Measurements from ENCODE around the gene RFLNA. TPM values are rescaled to one million over a fixed set of nuclear protein-coding genes. Genes with fewer than 3 reads are reported as not detected.

The RFLNA gene
- total RNA-seq, 2 donors from 2014 or later: not detected

DNA sequence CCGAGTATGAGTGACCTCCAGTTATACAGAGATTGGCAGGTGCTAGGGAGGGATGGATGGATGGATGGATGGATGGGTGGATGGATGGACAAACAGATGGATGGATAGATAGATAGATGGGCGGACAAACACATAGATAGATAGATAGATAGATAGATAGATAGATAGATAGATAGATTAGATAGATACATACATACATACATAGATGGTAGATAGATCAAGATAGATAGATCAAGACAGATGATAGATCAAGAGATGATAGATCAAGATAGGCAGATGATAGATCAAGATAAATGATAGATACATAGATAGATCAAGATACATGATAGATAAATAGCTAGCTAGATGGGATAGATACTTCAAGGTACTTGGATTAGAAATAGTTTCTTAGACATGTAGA lies 18.6 kb upstream of the RFLNA start:
- no peak overlapping the region for H3K4me3 Mint-ChIP-seq
- H3K4me1 Mint-ChIP-seq (ENCODE audit: low read depth in 2 of 2): no peaks in the 10 kb centered on the region
- peaks cover 29 to 30% of the 10 kb centered on the region in 2 donors for H3K27me3 Mint-ChIP-seq
- H3K9me3 Mint-ChIP-seq: no peaks in the 10 kb centered on the region
- H3K27ac Mint-ChIP-seq: no peak overlapping the region
- H3K36me3 Mint-ChIP-seq: no peaks in the 10 kb centered on the region
- DNase-seq (ENCODE audit: low spot score): no peak
- ATAC-seq: no peak

DNA sequence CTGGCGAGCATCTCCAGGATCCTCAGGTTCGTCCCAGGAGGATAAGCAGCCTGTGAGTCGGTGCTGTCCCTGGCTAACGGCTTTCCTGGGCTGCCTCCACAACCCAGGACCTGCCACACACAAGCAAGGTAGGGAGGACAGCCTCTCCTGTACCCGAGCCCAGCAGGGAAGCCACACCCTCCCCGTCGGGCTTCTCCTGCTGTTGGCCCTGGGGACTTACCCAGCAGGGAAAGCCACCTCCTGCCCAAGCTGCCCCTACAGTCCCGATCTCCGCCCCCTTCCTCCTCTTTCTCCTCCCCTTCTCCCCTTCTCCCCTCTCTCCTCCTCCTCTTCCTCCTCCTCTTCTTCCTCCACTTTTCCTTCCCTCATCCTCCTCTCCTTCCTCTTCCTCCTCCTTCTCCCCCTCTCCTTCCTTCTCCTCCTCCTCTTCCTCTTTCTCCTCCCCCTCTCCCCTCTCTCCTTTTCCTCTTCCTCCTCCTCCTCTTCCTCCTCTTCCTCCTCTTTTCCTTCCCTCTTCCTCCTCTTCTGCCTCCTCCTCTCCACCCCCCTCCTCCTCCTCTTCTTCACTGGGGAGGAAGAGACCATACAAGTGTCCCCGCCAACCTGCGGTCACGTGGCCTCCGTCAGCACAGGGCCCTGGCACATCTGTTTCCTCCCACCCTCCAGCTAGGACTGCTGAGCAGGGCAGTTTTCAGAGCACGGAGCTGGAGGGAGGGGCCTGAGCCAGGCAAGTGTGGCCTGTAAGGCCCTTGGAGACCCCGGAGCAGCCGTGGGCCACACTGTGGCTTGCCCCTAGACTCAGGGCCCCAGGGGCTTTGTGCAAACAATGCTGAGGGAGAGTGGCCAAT lies 17.3 kb upstream of the RFLNA start:
- Mint-ChIP-seq H3K9me3 (no peaks in the 10 kb centered on the region), H3K27ac (no peak overlapping the region), H3K36me3 (no peaks in the 10 kb centered on the region), H3K4me3 (no peak overlapping the region), H3K27me3 (peaks cover 30 to 37% of the 10 kb centered on the region in 2 donors), H3K4me1 (ENCODE audit: low read depth in 2 of 2) (no peaks in the 10 kb centered on the region)
- no peak for ATAC-seq
- DNase-seq (ENCODE audit: low spot score): no peak

DNA sequence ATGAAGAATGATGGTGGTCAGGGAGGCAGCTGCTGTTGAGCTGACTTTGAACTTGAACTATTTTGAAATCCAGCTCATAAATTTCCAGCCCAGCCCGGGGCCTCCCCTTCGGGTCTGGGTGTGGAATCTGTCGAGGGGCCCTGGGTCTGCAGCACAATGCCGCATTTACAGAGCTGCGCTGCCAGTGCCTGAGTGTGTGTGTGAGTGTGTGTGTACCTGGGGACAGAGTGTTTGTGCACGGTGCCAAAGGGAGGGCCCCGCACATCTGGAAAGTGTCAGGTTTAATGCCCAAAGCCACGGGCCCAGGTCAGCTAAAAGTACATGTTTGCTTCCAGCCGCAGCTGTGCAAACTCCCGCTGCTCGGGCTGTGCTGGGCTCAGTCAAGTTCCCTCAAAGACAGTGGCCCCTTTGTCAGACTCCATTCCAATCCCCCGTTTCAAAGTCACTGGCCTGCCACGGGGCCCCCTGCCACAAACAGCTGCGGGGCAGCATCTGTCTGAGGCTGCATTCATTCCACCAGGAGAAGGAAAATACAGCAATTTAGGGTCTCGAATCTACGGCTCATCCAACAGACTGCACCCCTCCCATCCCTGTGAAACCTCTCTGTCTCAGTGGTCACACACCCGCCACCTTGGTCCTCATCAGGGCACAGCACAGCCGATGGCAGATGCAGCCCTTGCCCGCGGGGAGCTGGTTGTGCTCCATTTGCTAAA lies 16.3 kb upstream of the RFLNA start:
- Mint-ChIP-seq H3K4me3 (no peak overlapping the region), H3K36me3 (no peaks in the 10 kb centered on the region), H3K27ac (no peak overlapping the region), H3K4me1 (ENCODE audit: low read depth in 2 of 2) (no peaks in the 10 kb centered on the region), H3K9me3 (no peaks in the 10 kb centered on the region), H3K27me3 (peaks cover 30 to 44% of the 10 kb centered on the region in 2 donors)
- DNase-seq (ENCODE audit: low spot score): no peak
- no peak for ATAC-seq

DNA sequence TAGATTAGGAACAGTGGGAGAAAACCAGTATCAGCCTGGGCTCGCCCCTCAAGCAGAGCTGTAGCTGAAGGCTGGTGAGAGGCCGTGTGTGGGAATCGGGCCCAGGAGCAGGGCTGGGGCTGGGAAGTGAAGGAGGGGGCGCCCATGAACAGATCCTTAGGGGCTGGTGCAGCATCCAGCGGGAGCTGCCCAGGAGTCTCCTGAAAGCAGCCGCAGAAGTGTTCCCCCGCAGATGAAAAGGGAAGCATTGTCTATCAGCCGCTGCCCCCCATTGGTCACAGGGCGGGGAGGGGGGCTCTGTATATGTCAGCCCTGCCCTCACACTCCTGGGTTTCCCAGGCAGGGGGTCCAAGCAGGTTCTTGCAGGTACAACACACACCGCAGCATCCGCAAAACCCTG lies 15.6 kb upstream of the RFLNA start:
- Mint-ChIP-seq H3K9me3 (no peaks in the 10 kb centered on the region), H3K4me3 (no peak overlapping the region), H3K27ac (no peak overlapping the region), H3K4me1 (ENCODE audit: low read depth in 2 of 2) (no peaks in the 10 kb centered on the region), H3K27me3 (peaks cover 35 to 46% of the 10 kb centered on the region in 2 donors), H3K36me3 (peaks cover 2% of the 10 kb centered on the region)
- ATAC-seq (peak in 1 of 2 donors; percentile 20), DNase-seq (ENCODE audit: low spot score) (no peak)

DNA sequence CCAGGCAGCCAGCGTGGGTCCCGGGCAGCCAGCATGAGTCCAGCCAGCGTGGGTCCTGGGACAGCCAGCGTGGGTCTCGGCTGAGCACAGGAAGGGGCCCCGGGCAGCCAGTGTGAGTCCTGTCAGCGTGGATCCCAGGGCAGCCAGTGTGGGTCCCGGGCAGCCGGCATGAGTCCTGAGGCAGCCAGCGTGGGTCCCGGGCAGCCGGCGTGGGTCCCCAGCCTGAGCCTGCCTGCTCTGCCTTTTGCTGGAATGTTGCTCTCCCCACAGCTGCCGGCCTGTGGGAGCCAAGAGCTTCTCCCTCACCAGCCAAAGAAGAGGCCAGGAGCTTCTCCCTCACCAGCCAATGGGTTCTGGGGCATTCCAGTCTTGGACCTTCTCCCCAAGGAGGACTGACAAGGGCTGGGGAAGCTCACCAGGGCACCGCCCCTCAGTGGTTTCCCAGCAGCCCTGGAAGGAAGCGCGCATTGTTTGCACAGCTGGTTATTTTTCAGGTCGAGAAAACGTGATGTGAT lies 15.0 kb upstream of the RFLNA start:
- no peak overlapping the region for H3K4me3 Mint-ChIP-seq
- H3K4me1 Mint-ChIP-seq (ENCODE audit: low read depth in 2 of 2): no peaks in the 10 kb centered on the region
- H3K27ac Mint-ChIP-seq: no peak overlapping the region
- peaks cover 8% of the 10 kb centered on the region for H3K36me3 Mint-ChIP-seq
- peaks cover 39 to 48% of the 10 kb centered on the region in 2 donors for H3K27me3 Mint-ChIP-seq
- DNase-seq (ENCODE audit: low spot score): no peak
- ATAC-seq: no peak
- H3K9me3 Mint-ChIP-seq: peaks cover 5% of the 10 kb centered on the region

DNA sequence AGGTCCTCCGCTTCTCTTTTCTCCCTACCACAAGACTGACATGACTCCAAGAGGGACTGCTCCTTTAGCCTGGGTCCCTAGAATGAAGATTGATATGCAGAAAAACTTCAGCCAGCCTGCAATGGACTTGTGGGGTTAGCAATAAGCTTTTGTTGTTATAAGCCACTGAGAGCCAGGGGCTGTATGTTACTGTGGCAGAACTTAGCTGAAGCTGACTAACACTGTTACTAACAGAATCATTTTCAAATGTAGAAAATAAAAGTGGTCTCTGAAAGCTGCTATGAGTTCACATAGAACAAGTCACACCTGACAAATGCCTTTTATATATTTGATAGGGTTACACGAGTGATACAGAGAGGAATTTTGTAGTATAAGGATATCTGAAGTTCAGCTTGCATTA lies 13.6 kb upstream of the RFLNA start:
- H3K27me3 Mint-ChIP-seq: peaks cover 37 to 48% of the 10 kb centered on the region in 2 donors

DNA sequence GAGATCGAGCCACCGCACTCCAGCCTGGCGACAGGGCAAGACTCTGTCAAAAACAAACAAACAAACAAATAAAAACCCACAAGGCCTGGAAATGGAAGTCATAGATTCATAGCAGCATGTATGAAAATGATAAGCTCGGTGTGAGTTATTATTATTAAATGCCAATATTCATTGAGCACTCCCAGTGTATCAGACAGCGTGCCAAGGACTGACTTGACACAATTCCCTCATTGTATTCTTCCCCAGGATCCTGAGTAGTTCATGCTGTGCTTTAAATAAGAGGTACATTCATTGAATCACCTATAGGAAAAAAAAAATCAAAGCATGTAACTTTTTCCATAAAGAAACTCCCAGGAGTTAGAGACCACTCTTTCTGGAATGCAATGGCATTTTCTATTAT lies 12.6 kb upstream of the RFLNA start:
- peaks cover 10% of the 10 kb centered on the region for H3K9me3 Mint-ChIP-seq
- DNase-seq (ENCODE audit: low spot score) (no peak), ATAC-seq (no peak)
- H3K27ac Mint-ChIP-seq: no peak overlapping the region
- H3K27me3 Mint-ChIP-seq: peaks cover 27 to 39% of the 10 kb centered on the region in 2 donors
- H3K4me3 Mint-ChIP-seq: no peak overlapping the region
- peaks cover 16% of the 10 kb centered on the region for H3K36me3 Mint-ChIP-seq
- H3K4me1 Mint-ChIP-seq (ENCODE audit: low read depth in 2 of 2): no peaks in the 10 kb centered on the region

More for the DNA sequence above, 13.6 kb upstream of the RFLNA start:
- no peak overlapping the region for H3K27ac Mint-ChIP-seq
- no peaks in the 10 kb centered on the region for H3K4me1 Mint-ChIP-seq (ENCODE audit: low read depth in 2 of 2)
- peaks cover 10% of the 10 kb centered on the region for H3K9me3 Mint-ChIP-seq
- H3K4me3 Mint-ChIP-seq: no peak overlapping the region
- ATAC-seq (no peak), DNase-seq (ENCODE audit: low spot score) (no peak)
- H3K36me3 Mint-ChIP-seq: peaks cover 16% of the 10 kb centered on the region

DNA sequence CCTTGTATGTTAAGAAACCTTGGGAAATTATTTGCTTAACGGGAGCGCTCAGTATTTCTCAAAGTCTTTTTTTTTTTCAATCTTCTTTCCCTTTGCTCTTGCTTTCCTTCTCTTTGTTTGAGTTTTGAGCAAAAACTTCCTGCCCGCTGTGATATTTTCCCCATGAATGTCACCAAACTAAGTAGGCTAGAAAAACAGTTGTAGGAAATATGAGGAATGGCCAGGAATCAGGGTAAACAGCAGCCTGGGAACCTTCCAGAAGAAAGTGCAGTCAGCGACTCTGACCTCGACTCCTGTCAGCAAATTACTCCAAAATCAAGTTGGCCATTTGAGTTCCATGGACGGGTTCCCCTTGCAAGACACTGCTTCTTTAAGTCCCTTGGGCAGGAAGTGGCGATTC lies 11.6 kb upstream of the RFLNA start:
- no peaks in the 10 kb centered on the region for H3K4me1 Mint-ChIP-seq (ENCODE audit: low read depth in 2 of 2)
- H3K4me3 Mint-ChIP-seq: no peak overlapping the region
- peaks cover 16% of the 10 kb centered on the region for H3K36me3 Mint-ChIP-seq
- H3K27ac Mint-ChIP-seq: no peak overlapping the region
- H3K27me3 Mint-ChIP-seq: peaks cover 29 to 39% of the 10 kb centered on the region in 2 donors
- peaks cover 10% of the 10 kb centered on the region for H3K9me3 Mint-ChIP-seq
- no peak for DNase-seq (ENCODE audit: low spot score)
- no peak for ATAC-seq

DNA sequence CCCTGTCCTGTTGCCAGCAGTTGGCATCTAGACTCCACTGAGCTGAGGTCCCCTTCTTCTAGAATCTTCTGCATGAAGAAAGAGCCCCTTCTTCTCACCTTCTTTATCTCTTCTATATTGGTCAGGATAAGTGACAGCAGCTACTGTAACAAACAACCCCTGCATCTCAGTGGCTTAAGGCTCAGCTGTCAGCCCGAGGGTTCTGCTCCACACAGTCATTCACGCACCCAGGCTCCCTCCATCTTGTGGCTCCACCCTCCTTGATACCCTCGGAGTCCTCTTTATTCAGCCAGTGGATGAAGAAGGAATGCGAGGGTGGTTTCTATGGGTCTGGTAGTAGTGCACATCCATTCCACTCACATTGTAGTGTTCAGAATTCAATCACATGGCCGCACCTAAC lies 10.5 kb upstream of the RFLNA start:
- peaks cover 16% of the 10 kb centered on the region for H3K36me3 Mint-ChIP-seq

DNA sequence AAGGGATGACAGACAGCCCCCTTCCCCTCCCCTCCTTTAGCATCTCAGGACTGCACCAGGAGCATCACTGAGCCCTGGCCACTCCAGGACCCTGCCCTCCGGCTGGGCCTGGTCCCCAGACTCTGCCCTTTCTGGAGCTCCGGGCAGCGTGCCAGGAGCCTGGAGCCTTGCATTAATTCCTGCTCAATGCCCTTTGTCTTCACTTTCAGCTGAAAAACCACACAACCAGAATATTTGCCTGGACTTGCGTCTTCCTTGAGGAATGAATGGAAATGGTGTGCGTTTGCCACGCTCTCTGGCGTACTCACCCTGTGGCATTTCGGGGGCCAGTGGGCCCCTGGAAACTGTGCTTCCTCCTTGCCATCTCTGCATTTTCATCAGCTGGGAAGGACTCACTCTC lies 8.5 kb upstream of the RFLNA start:
- no peak overlapping the region for H3K4me3 Mint-ChIP-seq
- DNase-seq (ENCODE audit: low spot score): no peak
- no peak for ATAC-seq
- H3K9me3 Mint-ChIP-seq: peaks cover 10% of the 10 kb centered on the region
- peaks cover 16% of the 10 kb centered on the region for H3K36me3 Mint-ChIP-seq
- H3K27ac Mint-ChIP-seq: no peak overlapping the region
- H3K27me3 Mint-ChIP-seq: peaks cover 31 to 36% of the 10 kb centered on the region in 2 donors
- H3K4me1 Mint-ChIP-seq (ENCODE audit: low read depth in 2 of 2): no peaks in the 10 kb centered on the region

More for the DNA sequence above, 10.5 kb upstream of the RFLNA start:
- H3K9me3 Mint-ChIP-seq: peaks cover 10% of the 10 kb centered on the region
- peaks cover 29 to 35% of the 10 kb centered on the region in 2 donors for H3K27me3 Mint-ChIP-seq
- DNase-seq (ENCODE audit: low spot score) (peak; percentile 15), ATAC-seq (no peak)
- no peak overlapping the region for H3K4me3 Mint-ChIP-seq
- H3K27ac Mint-ChIP-seq: no peak overlapping the region
- H3K4me1 Mint-ChIP-seq (ENCODE audit: low read depth in 2 of 2): no peaks in the 10 kb centered on the region

DNA sequence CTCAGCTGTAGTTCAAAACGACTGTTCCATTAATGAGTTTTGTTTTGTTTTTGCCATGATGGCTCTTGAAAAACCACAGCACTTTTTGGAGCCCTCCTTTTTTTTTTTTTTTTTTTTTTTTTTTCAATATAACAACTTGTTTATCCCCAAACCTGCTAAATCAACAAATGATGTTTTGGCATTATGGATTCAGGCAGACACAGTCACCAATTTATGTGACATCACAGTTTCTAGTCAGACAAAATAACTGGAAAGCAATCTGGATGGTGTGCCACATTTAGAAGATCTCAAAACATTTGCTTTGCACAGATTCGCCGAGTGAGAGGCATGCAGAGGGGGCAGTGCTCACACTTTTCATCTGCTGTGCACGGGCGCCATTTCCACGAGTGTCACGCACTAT lies 7.9 kb upstream of the RFLNA start:
- Mint-ChIP-seq H3K4me3 (no peak overlapping the region), H3K9me3 (peaks cover 10% of the 10 kb centered on the region), H3K27ac (no peak overlapping the region), H3K4me1 (ENCODE audit: low read depth in 2 of 2) (no peaks in the 10 kb centered on the region), H3K36me3 (peaks cover 16% of the 10 kb centered on the region), H3K27me3 (peaks cover 27 to 36% of the 10 kb centered on the region in 2 donors)
- DNase-seq (ENCODE audit: low spot score) (no peak), ATAC-seq (no peak)

DNA sequence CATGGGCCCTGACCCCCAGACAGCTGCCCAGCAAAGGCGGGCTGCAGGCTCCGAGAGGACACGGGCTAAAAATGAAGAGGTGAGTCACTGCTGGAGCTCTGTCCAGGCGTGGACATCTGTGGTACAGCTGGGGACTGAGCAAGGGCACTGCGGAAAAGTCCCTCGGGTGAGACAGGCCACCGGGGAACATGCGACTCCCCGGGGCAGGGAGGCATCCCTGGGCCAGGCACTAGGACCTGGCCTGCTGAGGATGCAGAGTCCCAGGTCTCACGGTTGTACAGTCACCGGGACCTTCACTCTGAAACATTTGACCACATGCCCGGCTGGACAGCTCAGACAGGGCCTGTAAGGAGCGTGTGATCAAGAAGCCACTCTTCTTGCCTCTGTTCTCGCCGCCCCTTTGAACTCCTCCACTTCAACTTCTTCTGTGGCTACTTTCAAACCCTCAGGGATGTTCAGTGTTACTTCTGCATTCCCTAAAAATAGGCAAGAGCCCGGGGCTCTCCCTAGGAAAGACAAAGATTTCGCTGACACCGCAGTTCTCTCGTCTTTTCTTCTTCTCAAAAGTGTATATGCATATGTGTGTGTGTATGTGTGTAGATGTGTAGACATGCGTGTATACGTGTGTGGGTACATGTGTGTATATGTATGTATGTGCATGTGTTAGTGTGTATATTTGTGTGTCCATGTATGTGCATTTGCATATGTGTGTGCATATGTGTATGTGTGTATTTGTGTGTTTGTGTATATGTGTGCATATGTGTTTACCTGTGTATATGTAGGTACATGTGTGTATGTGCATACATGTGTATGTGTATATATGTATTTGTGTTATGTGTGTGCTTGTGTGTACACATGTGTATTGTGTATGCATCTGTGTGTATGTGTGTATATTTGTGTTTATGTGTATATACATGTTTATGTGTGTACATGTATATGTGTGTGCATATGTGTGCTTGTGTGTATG lies 5.0 kb upstream of the RFLNA start:
- ATAC-seq: peak in 1 of 2 donors; percentile 26
- peaks cover 19 to 31% of the 10 kb centered on the region in 2 donors for H3K27me3 Mint-ChIP-seq

DNA sequence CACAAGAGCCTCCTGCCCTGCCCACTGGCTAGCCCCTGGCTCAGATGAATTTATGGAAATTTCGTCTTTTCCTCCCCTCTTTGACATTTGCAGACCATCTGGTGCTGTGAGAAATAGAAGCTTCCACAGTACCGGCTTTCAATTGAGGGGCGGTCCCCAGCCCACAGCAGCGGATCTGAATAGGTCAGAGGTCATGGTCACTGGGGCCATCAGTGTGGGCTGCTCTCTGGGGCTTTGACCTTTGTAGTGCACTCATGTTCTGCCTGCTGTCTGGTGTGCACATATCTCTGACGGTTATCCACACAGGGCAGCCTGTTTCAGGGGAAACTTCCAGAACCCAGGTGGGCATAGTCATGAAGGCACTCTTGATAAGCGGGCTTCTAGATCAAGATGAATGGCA lies 2.5 kb upstream of the RFLNA start:
- H3K4me1 Mint-ChIP-seq (ENCODE audit: low read depth in 2 of 2): no peaks in the 10 kb centered on the region
- DNase-seq (ENCODE audit: low spot score) (no peak), ATAC-seq (no peak)
- no peaks in the 10 kb centered on the region for H3K9me3 Mint-ChIP-seq
- H3K27ac Mint-ChIP-seq: no peak overlapping the region
- no peak overlapping the region for H3K4me3 Mint-ChIP-seq
- H3K27me3 Mint-ChIP-seq: peaks cover 18 to 33% of the 10 kb centered on the region in 2 donors
- H3K36me3 Mint-ChIP-seq: no peaks in the 10 kb centered on the region

More for the DNA sequence above, 5.0 kb upstream of the RFLNA start:
- Mint-ChIP-seq H3K9me3 (peaks cover 5% of the 10 kb centered on the region), H3K36me3 (peaks cover 8% of the 10 kb centered on the region), H3K4me1 (ENCODE audit: low read depth in 2 of 2) (no peaks in the 10 kb centered on the region), H3K4me3 (no peak overlapping the region), H3K27ac (no peak overlapping the region)
- DNase-seq (ENCODE audit: low spot score): no peak

Data from natural killer cell treated with Interleukin-12 subunit alpha and Interleukin-12 subunit beta and Interleukin-15 and Interleukin-18, amount 100 ng/mL, for 72 hours (primary cell).